Nephron (organoid): ENCODE results near the gene NCKIPSD.

Experiments
- H3K27ac Mint-ChIP-seq, 3 experiments: 2 replicates each; pipeline ENCODE4 v1.8.0; 2020; ENCODE audit warnings: mixed read lengths in 3 of 3, mild to moderate bottlenecking in 2 of 3, moderate library complexity in 1 of 3
- H3K27me3 Mint-ChIP-seq: 2 replicates; pipeline ENCODE4 v1.8.0; 2021; ENCODE audit warnings: low read depth, mild to moderate bottlenecking, moderate library complexity, mixed read lengths
- H3K36me3 Mint-ChIP-seq: 2 replicates; pipeline ENCODE4 v1.8.0; 2020; ENCODE audit warnings: low read depth, mixed read lengths
- H3K4me1 Mint-ChIP-seq: 2 replicates; pipeline ENCODE4 v1.8.0; 2020; ENCODE audit warnings: mixed read lengths
- H3K4me3 Mint-ChIP-seq, 3 experiments: 2 replicates each; pipeline ENCODE4 v1.8.0; 2020; ENCODE audit warnings: mild to moderate bottlenecking in 3 of 3, mixed read lengths in 3 of 3, moderate library complexity in 2 of 3
- H3K9me3 Mint-ChIP-seq: 2 replicates; pipeline ENCODE4 v1.8.0; 2020; ENCODE audit warnings: mixed read lengths
- CTCF ChIP-seq, 3 experiments: fragments of 200-600 bp; sonication (generic); IDR thresholded peaks; one replicate each; pipeline ENCODE4 v1.5.0; 2021; ENCODE audit warnings: antibody characterized with exemption in 3 of 3; ENCODE audit not compliant: unreplicated experiment in 3 of 3

Gene NCKIPSD

DNA sequence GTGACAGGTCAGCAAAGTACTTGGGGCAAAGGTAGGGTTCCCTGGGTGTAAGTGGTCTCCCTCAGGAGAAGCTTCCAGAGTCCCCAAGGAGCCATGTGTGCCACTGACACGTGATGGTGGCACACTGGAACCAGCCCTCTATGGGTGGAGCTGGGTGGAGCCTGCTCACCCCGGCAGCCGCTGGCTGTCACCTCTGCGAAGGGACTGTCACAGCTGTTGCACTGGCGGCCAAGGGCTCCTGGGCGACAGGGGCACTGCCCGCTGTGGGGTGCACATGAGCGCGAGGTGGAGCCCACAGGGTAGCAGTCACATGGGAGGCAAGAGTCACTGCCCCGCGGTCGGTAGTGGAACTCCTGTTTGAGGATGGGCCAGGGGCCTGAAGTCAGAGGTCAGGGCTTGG lies 35.0 kb downstream of the NCKIPSD start:
- TF ChIP-seq CTCF (IDR thresholded peaks at IDR 0.05; ENCODE audit: unreplicated experiment in 3 of 3), result no peak
- no peaks in the 10 kb centered on the region for H3K9me3 Mint-ChIP-seq
- no peak overlapping the region for H3K4me3 Mint-ChIP-seq
- peaks cover 17% of the 10 kb centered on the region for H3K27me3 Mint-ChIP-seq
- peaks cover 3% of the 10 kb centered on the region for H3K36me3 Mint-ChIP-seq
- no peak overlapping the region for H3K27ac Mint-ChIP-seq
- H3K4me1 Mint-ChIP-seq, result no peaks in the 10 kb centered on the region

GRCh38 chr3:48648188-48648850 lies 37.4 kb downstream of the NCKIPSD start:
- Mint-ChIP-seq H3K4me1 (no peaks in the 10 kb centered on the region), H3K4me3 (no peak overlapping the region), H3K9me3 (no peaks in the 10 kb centered on the region), H3K27ac (no peak overlapping the region), H3K36me3 (peaks cover 7% of the 10 kb centered on the region), H3K27me3 (peaks cover 4% of the 10 kb centered on the region)
- no peak for TF ChIP-seq CTCF (IDR thresholded peaks at IDR 0.05; ENCODE audit: unreplicated experiment in 3 of 3)

DNA sequence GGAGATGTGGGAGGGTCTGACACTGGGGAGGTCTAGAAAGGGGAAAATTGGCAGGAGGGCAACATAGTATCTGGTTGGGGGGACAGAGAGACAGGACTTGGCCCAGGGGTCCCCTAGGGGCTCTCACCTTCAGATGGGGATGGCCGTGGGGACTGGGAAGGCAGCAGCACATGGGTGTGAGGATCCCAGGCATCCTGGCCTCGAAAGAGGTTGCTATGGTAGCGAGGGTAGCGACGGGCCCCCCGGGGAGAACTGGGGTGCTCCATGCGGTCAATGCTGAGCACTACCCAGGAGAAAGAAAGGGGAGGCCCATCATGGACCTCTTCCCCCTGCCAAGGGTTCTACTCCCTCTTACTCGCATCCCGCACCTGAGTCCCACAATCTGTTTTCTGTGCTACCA lies 38.0 kb downstream of the NCKIPSD start:
- no peak for TF ChIP-seq CTCF (IDR thresholded peaks at IDR 0.05; ENCODE audit: unreplicated experiment in 3 of 3)
- Mint-ChIP-seq H3K4me1 (no peaks in the 10 kb centered on the region), H3K9me3 (no peaks in the 10 kb centered on the region), H3K27ac (no peak overlapping the region), H3K27me3 (peaks cover 5% of the 10 kb centered on the region), H3K36me3 (peaks cover 4% of the 10 kb centered on the region), H3K4me3 (no peak overlapping the region)

DNA sequence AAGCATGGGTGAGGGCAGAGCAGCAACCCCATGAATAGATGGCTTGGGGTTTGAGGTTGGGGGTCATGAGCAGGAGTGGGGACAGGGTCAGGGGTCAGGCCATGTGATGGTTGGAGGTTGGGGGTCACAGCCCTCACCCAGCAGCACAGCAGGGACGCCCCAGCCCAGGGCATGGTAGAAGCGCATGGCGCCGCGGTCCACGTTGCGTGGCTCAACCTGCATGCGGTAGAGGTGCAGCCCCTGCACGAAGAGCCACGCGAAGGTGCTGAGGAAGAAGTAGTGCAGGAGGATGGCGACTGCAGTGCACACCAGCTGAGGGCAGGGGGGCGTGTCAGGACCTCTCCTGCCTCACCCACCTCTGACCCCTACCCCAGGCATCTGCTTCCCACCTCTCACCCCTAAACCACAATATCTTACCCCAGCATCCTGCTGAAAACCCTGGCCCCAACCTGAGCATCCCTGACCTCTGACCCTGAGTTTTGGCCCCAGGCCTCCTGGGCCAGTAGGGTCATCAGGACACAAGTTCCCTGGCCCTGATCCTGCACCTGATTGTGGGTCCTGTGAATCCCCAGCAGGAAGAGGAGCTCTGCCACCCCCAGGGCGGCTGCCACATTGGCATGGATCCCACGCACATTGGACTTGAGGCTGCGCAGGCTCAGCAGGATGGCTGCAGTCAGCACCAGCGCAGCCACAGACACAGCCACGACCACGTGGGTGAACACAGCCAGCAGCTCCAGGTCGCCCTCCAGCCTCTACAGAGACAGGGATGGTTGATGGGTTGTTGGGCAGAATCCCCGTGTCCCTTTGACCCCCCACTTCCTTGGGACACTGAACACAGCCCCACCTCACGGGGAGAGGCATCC lies 40.6 kb downstream of the NCKIPSD start:
- Mint-ChIP-seq H3K4me1 (no peaks in the 10 kb centered on the region), H3K27me3 (peaks cover 5% of the 10 kb centered on the region), H3K9me3 (no peaks in the 10 kb centered on the region), H3K27ac (no peak overlapping the region), H3K4me3 (no peak overlapping the region), H3K36me3 (peaks cover 4% of the 10 kb centered on the region)
- no peak for TF ChIP-seq CTCF (IDR thresholded peaks at IDR 0.05; ENCODE audit: unreplicated experiment in 3 of 3)

GRCh38 chr3:48642605-48643004 lies 43.1 kb downstream of the NCKIPSD start:
- Mint-ChIP-seq H3K27me3 (peaks cover 3% of the 10 kb centered on the region), H3K27ac (no peak overlapping the region), H3K4me3 (no peak overlapping the region), H3K4me1 (no peaks in the 10 kb centered on the region), H3K36me3 (peaks cover 4% of the 10 kb centered on the region), H3K9me3 (no peaks in the 10 kb centered on the region)
- TF ChIP-seq CTCF (IDR thresholded peaks at IDR 0.05; ENCODE audit: unreplicated experiment in 3 of 3), result no peak
